MM.1S (cell line): ENCODE results near the gene MCEE.

Experiments
- CTCF ChIP-seq: fragments of 300-600 bp; sonication (generic); IDR thresholded peaks from 2 replicates; pipeline ENCODE4 v1.5.1; 2016; ENCODE audit warnings: antibody characterized with exemption, low read length, mixed read lengths
- EZH2phosphoT487 ChIP-seq: fragments of 300-600 bp; sonication (generic); IDR thresholded peaks from 2 replicates; pipeline ENCODE4 v1.6.1; 2018; ENCODE audit warnings: antibody characterized with exemption, low read length

GRCh38 chr2:71070294-71071093, 59.5 kb downstream of the MCEE start:
- TF ChIP-seq CTCF, result peak; percentile 8; the same call in 1 of the 2 replicates
- TF ChIP-seq EZH2phosphoT487, result no peak
